Stimulated activated CD4-positive, alpha-beta T cell treated with anti-CD3 and anti-CD28 coated beads, Interleukin-15, amount 100 ng/mL, for 1 hour (primary cell): ENCODE measurements around the gene MS4A7.

Experiments
- DNase-seq, 2 donors: peaks; one replicate each; pipeline ENCODE4 v3.0.0-alpha.2; 2020; ENCODE audit warnings: low read depth in 1 of 2, low spot score in 1 of 2

Gene MS4A7

DNA sequence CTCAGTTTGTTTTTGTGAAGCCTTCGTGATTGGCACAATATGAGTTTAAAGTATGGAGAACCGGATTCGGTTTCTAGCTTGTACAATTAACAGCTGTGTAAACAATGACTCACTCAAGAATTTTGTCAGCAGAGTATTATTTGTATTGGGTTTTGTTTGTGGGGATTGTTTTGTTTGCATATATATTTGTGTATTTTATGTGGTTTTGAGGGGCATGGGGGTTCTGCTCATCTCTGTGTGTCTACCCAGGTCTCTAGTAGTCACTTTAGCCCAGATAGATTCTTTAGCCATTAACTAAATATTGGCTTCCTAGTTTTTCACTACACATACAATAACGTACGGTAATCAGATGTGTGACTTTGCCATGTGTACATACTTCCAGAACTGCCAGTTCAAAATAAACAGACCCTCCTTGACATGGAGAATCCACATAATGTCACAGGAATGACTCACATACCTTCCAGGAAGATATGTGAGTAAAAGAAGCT, 7.5 kb upstream of the MS4A7 start:
- no peak for DNase-seq

GRCh38 chr11:60371386-60371785, 6.9 kb upstream of the MS4A7 start:
- DNase-seq: no peak

DNA sequence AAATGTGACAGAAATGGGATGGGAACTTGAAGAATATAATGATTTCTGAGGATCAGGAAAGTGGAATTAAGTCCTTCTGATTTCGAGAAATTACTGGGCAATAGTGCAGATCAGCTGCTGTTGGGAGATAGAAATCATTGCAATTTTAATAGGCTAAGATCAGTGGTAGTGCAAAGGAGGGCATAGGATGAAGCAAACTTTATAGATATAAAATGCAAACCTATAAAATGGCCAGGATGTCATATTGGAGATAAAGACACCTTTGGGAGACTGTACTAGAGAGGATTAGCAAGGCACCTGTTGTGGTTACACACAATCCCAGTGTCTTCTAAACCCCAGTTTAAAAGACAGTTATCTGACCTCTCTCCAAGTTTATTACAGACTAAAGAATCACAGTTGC, 6.5 kb upstream of the MS4A7 start:
- no peak for DNase-seq

DNA sequence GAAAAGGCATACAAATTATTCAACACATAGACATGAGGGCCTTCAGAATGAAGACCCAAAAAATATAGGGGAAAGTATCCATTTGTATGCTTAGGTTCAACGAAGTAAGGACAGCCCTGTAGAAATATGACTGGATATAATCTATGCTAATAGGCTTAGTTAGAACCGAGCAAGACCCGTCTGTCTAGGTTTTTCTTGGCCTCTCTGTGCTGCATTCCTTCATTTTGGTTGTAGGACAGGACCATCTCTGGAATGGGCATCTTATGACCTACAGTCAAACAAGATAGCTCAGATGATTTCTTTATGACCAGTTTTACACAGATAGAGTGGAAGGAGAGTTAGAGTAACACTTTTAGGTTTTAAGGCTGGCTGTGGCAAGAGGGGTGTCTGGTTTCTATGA, 5.6 kb upstream of the MS4A7 start:
- DNase-seq: no peak

DNA sequence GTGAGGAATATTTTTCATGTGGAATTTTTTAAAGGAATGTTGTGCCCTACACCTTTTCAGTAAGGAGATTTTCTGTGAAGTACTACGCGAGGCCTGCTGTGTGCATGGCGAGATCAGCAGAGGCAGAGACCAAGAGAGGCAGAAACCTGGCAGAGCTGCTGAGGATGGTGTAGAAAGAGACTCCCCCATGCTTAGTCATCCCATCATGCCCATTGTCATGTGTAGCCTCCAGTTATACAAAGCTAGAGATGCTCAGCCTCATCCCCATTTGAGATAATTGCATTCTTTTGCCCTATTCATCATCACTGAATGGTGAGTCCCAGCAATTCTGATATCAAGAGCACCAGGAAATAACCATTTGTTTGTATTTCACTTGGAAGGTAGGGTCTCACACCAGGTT, 3.0 kb upstream of the MS4A7 start:
- no peak for DNase-seq

- DNase-seq: no peak
These were observed 1.7 kb upstream of the MS4A7 start for GRCh38 chr11:60376601-60377000.

DNA sequence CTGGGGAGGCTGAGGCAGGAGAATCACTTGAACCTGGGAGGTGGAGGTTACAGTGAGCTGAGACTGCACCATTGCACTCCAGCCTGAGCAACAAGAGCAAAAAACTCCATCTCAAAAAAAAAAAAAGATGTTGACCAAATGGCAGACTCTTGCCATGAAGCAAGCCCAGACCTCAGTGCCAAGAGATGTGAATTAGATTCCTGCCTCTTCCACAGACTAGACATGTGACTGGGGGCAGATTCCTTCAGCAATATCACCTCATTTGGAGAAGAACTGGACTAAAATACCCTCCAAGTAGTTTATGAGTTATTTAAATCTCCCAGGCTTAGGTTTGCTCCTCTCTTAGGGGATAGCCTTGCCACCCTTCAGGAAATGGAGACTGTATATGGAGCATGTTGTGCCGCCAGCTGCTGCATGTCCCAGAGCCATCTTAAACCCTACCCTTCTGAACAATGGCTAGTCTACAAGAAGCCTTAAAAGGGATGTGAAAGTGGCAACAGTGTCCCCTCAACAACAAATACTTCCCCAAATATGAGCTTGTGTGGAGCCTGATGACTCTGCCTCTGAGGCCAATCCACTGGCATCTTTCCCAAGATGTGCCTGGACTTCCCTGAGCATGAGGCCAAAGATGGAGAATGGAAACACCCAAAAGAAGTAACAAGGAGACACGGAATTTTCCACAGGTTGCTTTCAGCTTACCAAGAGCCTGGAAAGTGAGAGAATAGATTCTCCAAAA, 763 bp upstream of the MS4A7 start:
- DNase-seq: no peak

DNA sequence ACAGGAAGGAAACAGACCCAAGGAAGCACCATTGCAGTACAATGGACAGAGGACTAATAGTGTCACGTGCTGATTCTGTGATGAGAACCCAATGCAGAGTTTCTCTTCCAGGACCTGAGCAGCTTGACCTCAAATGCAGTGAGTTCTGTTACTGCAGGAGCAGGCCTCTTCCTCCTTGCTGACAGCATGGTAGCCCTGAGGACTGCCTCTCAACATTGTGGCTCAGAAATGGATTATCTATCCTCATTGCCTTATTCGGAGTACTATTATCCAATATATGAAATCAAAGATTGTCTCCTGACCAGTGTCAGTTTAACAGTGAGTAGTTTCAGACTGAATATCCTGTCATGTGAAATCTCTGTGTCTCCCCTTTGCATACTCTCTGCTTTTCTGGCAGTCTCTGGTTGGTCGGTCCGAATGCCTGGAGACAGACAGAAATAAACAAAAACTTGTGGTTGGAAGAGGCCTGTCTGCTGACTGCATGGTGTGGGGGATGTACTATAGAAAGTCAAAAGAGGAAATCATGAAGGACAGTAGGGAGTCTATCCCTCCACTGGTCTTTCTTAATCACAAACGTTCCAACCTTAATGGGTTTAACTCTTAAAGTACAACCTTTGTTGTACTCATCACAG, 11.1 kb downstream of the MS4A7 start:
- no peak for DNase-seq

DNA sequence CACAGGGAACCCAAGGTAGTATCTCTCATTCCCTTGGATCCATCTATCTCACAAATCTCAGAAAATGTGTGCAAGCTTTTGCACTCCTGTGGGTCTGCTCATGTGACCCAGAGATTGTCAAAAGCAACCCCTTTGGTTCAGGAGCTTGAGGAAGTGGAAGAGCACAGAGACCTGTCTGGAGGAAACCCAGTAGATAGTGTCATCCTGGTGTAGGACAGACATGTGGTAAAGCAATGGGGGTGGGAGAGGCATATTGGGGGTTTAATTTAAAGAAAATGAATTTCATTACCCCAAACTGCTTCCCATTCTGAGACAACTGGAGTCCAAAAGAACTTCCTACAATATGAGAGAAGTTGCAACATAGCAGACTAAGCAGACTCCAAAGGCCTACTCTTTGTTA, 12.1 kb downstream of the MS4A7 start:
- DNase-seq: no peak

- DNase-seq: no peak
These were observed 14.0 kb downstream of the MS4A7 start for GRCh38 chr11:60392361-60392760.

- no peak for DNase-seq
These were observed 14.7 kb downstream of the MS4A7 start for GRCh38 chr11:60393016-60393415.

DNA sequence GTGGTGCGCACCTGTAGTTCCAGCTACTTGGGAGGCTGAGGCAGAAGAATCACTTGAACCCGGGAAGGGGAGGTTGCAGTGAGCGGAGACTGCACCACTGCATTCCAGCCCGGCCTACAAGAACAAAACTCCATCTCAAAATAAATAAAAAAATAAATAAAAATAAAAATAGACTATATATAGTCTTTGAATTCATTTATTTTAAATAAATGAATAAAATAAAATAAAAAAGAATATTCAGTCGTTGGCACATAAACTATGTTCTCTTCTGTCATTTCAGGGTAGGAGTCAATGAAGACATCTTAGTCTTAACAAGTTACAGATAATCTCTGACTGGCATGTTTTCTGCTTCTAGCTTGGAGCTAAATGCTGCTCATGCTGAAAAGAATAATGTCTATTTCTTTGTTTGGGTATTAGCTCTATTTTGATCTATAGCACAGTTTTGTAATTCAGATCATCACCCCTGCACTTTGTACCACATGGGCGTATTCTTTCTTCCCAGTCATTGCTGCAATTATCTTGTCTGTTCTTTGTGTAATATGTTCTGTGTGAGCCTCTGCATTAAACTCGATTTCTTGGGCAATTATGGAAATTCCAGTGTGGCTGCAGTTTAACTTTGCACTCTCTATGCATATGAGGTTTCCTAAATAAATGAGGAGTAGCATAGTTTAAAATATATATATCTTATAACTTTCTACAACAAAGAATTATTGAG, 16.5 kb downstream of the MS4A7 start:
- DNase-seq: no peak

DNA sequence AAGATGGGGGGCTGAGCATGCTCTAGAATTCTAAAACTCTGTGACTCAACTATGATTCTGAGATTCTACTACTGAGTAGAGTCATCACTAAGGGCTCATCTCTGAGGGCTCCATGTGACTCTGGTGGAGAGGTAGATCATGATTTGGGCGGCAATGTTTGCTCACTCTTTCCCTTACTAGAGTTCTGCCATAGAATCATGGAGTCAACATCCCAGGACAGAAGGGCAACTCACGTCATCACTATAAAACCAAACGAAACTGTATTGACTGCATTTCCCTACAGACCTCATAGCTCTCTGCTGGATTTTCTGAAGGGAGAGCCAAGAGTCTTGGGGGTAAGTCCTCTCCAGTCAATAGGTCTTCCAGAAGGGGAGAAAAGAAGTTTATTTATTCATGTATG, 18.1 kb downstream of the MS4A7 start, which contains the start of gene MS4A14:
Gene MS4A14 (plus strand): TSS at position 78 of the 400 bp plus-strand sequence. CDS start 120 bp downstream, at position 198.
- DNase-seq: no peak

DNA sequence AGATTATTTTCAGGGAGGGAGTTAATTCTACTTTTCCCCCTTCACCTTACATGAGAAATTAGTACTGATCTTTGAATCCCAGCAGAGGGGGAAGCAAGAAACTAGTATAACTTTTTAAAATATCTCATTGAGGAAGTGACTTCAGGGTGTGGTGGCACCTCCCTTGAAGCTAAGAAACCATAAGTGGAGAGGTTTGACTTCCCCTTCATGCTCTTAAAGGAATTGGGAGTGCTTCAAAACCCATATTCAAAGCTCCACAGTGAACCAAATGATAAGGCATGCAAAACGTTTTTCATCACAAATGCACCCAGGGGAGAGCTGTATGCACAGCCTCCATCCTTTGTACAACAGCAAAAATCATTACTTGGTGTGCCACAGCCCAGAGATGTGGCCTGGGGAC, 18.5 kb downstream of the MS4A7 start:
- DNase-seq: no peak

DNA sequence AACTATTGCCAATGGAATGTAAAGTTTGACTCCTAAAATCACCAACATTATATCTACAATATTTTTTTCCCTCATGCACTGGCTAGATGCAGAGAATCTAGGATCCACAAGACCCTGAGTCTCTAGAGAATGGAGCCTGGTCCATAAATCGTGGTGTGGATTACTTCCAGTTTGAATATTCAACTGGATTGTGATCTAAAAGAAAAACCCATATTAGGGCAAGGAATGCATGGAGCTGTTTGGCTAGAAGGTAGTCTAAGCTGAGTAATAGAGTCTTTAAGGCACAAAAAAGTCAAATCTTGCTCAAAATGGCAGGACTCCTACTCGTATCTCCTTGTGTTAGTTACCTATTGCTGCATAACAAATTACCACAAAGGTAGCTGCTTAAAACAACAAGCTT, 41.7 kb downstream of the MS4A7 start:
- DNase-seq: no peak

DNA sequence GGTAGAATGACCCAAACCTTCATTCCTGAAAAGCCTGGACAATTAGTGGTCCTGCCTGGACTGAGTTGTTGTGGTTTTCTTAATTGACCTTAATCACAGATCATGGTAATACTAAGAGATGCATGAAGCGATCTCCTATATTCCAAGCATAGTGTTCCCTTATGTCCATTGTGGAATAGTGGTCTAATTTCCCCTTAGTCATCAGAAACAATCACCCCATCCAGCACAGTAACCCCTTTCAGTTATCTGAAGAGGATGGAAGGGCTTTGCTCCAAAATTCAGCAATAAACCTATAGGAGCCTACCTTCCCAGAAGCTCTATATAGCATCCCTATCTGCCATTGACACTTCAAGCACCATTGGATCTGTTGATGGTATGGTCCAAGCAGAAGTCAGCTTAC, 44.3 kb downstream of the MS4A7 start:
- DNase-seq: no peak

DNA sequence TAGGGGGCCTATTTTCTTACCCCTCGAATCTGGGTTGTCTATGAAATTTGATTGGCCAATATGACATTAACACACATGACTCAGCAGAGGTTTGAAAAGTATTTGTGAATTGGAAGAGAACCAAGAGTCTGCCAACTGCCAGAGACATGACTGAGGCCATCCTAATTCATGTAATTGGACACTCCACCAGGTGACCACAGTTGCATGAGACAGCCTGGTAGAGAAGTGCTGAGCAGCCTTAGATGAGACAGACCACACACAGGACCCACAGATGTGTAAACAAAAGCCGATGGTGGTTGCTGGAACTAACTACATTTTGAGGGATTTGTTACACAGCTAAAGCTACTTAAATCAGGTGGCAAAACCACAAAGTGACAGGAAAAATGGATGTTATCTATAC, 50.2 kb downstream of the MS4A7 start:
- no peak for DNase-seq

DNA sequence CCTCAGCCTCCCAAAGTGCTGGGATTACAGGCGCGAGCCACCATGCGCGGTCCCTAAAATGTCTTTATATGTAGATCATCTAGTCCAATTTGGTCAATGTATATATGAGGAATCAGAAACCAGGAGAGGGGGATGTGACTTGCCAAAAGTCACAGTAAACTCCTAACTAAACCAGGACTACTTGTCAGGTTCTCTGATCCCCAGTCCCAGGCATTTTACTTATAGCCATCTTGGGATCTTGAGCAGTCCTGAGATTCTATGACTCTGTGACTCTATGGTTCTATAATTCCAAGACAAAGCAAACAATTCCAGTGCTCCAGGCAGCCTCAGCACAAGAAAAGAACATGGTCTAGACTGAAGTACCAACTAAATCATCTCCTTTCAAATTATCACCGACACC, 50.9 kb downstream of the MS4A7 start, which contains the start of gene MS4A5:
Gene MS4A5 (plus strand): TSS at position 301 of the 400 bp plus-strand sequence. CDS start 103 bp downstream, outside the sequence.
- no peak for DNase-seq

GRCh38 chr11:60431251-60431650, 52.9 kb downstream of the MS4A7 start:
- no peak for DNase-seq

DNA sequence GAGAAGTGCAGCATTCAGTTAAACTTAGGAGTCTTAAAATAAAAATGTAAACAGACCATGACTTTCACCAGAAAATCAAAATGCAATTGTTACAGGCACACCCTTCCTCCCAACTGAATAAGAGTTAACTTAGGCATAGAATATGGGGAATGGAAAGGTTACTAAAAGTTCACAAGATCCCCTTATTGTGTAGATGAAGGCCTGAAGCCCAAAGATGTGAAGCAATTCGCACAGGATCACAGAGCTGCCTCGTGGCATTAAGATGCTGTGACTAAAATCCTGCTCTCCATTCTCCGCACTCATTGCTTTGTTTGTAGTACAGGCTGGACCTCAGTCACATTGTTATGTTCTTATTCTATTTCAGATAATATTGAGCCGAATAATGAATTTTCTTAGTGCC, 55.1 kb downstream of the MS4A7 start:
- DNase-seq: no peak
